GM06990 (cell line): ENCODE measurements around the gene PLAU.
"Not testable (repeated sequence)": the region's sequence is repeated elsewhere in the genome, so short reads cannot be mapped to it uniquely, and the experiment has no call there.

Source experiments
- DNase-seq: peaks from one replicate; pipeline ENCODE4 v3.0.0-alpha.2; 2011; ENCODE audit not compliant: insufficient read length; ENCODE audit errors: extremely low read depth
- H3K27me3 ChIP-seq: replicated peaks from 2 replicates; pipeline ENCODE4 v1.6.0; 2011; ENCODE audit warnings: low read length; ENCODE audit not compliant: control insufficient read depth, insufficient read depth
- H3K36me3 ChIP-seq: 2 replicates; pipeline ENCODE4 v1.5.1; 2011; ENCODE audit warnings: low read length; ENCODE audit not compliant: control insufficient read depth, insufficient read depth
- H3K4me3 ChIP-seq: replicated peaks from 2 replicates; pipeline ENCODE4 v1.5.1; 2011; ENCODE audit warnings: low read depth, mild to moderate bottlenecking, control low read depth, low read length
- CTCF ChIP-seq: IDR thresholded peaks from 2 replicates; pipeline ENCODE4 v1.5.1; 2011; ENCODE audit warnings: low read length, control low read depth, mild to moderate bottlenecking, inconsistent platforms; ENCODE audit not compliant: insufficient read depth, poor library complexity, severe bottlenecking

PLAU gene

GRCh38 chr10:73955719-73956118 is 44.8 kb downstream of the PLAU start:
- no peak overlapping the region for H3K4me3 ChIP-seq
- H3K36me3 ChIP-seq = no peaks in the 10 kb centered on the region
- no peak for TF ChIP-seq CTCF
- no peak for DNase-seq
- no peaks in the 10 kb centered on the region for H3K27me3 ChIP-seq

- Histone ChIP-seq H3K27me3 (no peaks in the 10 kb centered on the region), H3K36me3 (no peaks in the 10 kb centered on the region), H3K4me3 (peak overlapping the region; percentile 32)
- TF ChIP-seq CTCF = no peak
- peak; percentile 84 for DNase-seq
These were observed 45.8 kb downstream of the PLAU start for GRCh38 chr10:73956476-73957359.

GRCh38 chr10:73959484-73960243 is 48.7 kb downstream of the PLAU start:
- Histone ChIP-seq H3K4me3 (no peak overlapping the region), H3K27me3 (no peaks in the 10 kb centered on the region), H3K36me3 (no peaks in the 10 kb centered on the region)
- TF ChIP-seq CTCF = no peak
- no peak for DNase-seq

GRCh38 chr10:73962386-73962785 is 51.5 kb downstream of the PLAU start:
- TF ChIP-seq CTCF = no peak
- Histone ChIP-seq H3K36me3 (no peaks in the 10 kb centered on the region), H3K4me3 (no peak overlapping the region), H3K27me3 (no peaks in the 10 kb centered on the region; the same call in 1 of the 2 replicates)
- no peak for DNase-seq

GRCh38 chr10:73963533-73963932 is 52.6 kb downstream of the PLAU start:
- DNase-seq, H3K4me3 ChIP-seq, H3K36me3 ChIP-seq, H3K27me3 ChIP-seq: not testable (repeated sequence)

GRCh38 chr10:73964743-73965142 is 53.8 kb downstream of the PLAU start:
- no peak overlapping the region for H3K4me3 ChIP-seq
- no peaks in the 10 kb centered on the region; the same call in 1 of the 2 replicates for H3K27me3 ChIP-seq
- DNase-seq = no peak
- no peaks in the 10 kb centered on the region for H3K36me3 ChIP-seq
- no peak for TF ChIP-seq CTCF

- not testable (repeated sequence) for DNase-seq, H3K36me3 ChIP-seq, H3K27me3 ChIP-seq, H3K4me3 ChIP-seq
These were observed 54.4 kb downstream of the PLAU start for GRCh38 chr10:73965267-73965889.
